ENCODE measurements around the gene MZB1.
"Not testable (repeated sequence)": the region's sequence is repeated elsewhere in the genome, so short reads cannot be mapped to it uniquely, and the experiment has no call there.

Gene MZB1

GRCh38 chr5:139391570-139392323 lies 2.0 kb upstream of the MZB1 start:
- DNase-seq, result no peak

- DNase-seq, result no peak
Measured at GRCh38 chr5:139390639-139391569, 1.2 kb upstream of the MZB1 start.

GRCh38 chr5:139388198-139388821 lies 1.4 kb downstream of the MZB1 start:
- no peak for DNase-seq

GRCh38 chr5:139387611-139388197 lies 2.0 kb downstream of the MZB1 start:
- DNase-seq, result no peak

GRCh38 chr5:139386956-139387355 lies 2.8 kb downstream of the MZB1 start:
- not testable (repeated sequence) for DNase-seq

GRCh38 chr5:139386050-139386438 lies 3.7 kb downstream of the MZB1 start:
- no peak for DNase-seq

GRCh38 chr5:139385061-139386049 lies 4.4 kb downstream of the MZB1 start:
- no peak for DNase-seq

GRCh38 chr5:139384591-139385051 lies 5.1 kb downstream of the MZB1 start:
- no peak for DNase-seq

- DNase-seq, result no peak
Measured at GRCh38 chr5:139383993-139384590, 5.6 kb downstream of the MZB1 start.

GRCh38 chr5:139383275-139383992 lies 6.3 kb downstream of the MZB1 start, which contains the start of gene SLC23A1:
Gene SLC23A1 (minus strand): TSS chr5:139383297. CDS start chr5:139383253, 44 bp downstream.
- no peak for DNase-seq

- no peak for DNase-seq
Measured at GRCh38 chr5:139382807-139383206, 6.9 kb downstream of the MZB1 start.

GRCh38 chr5:139381837-139382761 lies 7.6 kb downstream of the MZB1 start:
- no peak for DNase-seq

- DNase-seq, result no peak
Measured at GRCh38 chr5:139379626-139380449, 9.9 kb downstream of the MZB1 start.

GRCh38 chr5:139378941-139379361 lies 10.8 kb downstream of the MZB1 start:
- no peak for DNase-seq

GRCh38 chr5:139378101-139378825 lies 11.4 kb downstream of the MZB1 start:
- DNase-seq, result no peak

- no peak for DNase-seq
Measured at GRCh38 chr5:139377226-139377625, 12.5 kb downstream of the MZB1 start.

- DNase-seq, result no peak
Measured at GRCh38 chr5:139376364-139376763, 13.3 kb downstream of the MZB1 start.

- DNase-seq, result no peak
Measured at GRCh38 chr5:139374909-139375308, 14.8 kb downstream of the MZB1 start.
